NCI-H187 (cell line): ENCODE data around the gene SLC28A1.
"Not testable (repeated sequence)": the region's sequence is repeated elsewhere in the genome, so short reads cannot be mapped to it uniquely, and the experiment has no call there.

Source experiments
- DNase-seq, 2 experiments: peaks; one replicate each; lab custom pipeline; 2025; lab: John Stamatoyannopoulos, UW

SLC28A1 gene

GRCh38 chr15:84883916-84884781 is at the start of gene SLC28A1:
Gene SLC28A1 (plus strand): TSS chr15:84884662. CDS start chr15:84887761, 3,099 bp downstream.
- DNase-seq, result no peak

- no peak for DNase-seq
Observed at GRCh38 chr15:84834969-84835368, 49.5 kb upstream of the SLC28A1 start.

- no peak for DNase-seq
Observed at GRCh38 chr15:84835661-84836337, 48.7 kb upstream of the SLC28A1 start.

- no peak for DNase-seq
Observed at GRCh38 chr15:84836844-84837243, 47.6 kb upstream of the SLC28A1 start.

- DNase-seq, result no peak
Observed at GRCh38 chr15:84839714-84840113, 44.7 kb upstream of the SLC28A1 start.

- DNase-seq, result no peak
Observed at GRCh38 chr15:84840255-84840654, 44.2 kb upstream of the SLC28A1 start.

GRCh38 chr15:84840741-84841429 is 43.6 kb upstream of the SLC28A1 start:
- no peak for DNase-seq

GRCh38 chr15:84842781-84843180 is 41.7 kb upstream of the SLC28A1 start:
- no peak for DNase-seq

GRCh38 chr15:84844964-84845363 is 39.5 kb upstream of the SLC28A1 start:
- no peak for DNase-seq

- not testable (repeated sequence) for DNase-seq
Observed at GRCh38 chr15:84845631-84846030, 38.8 kb upstream of the SLC28A1 start.

- no peak for DNase-seq
Observed at GRCh38 chr15:84846269-84846668, 38.2 kb upstream of the SLC28A1 start.

GRCh38 chr15:84847382-84847781 is 37.1 kb upstream of the SLC28A1 start:
- no peak for DNase-seq

GRCh38 chr15:84852212-84852611 is 32.2 kb upstream of the SLC28A1 start:
- no peak for DNase-seq

- no peak for DNase-seq
Observed at GRCh38 chr15:84855136-84855535, 29.3 kb upstream of the SLC28A1 start.

- DNase-seq, result no peak
Observed at GRCh38 chr15:84855765-84856164, 28.7 kb upstream of the SLC28A1 start.

- no peak for DNase-seq
Observed at GRCh38 chr15:84856731-84857417, 27.6 kb upstream of the SLC28A1 start.

GRCh38 chr15:84857418-84858004 is 27.0 kb upstream of the SLC28A1 start:
- DNase-seq, result no peak

GRCh38 chr15:84858231-84858630 is 26.2 kb upstream of the SLC28A1 start:
- DNase-seq, result no peak

- DNase-seq, result no peak
Observed at GRCh38 chr15:84859144-84859543, 25.3 kb upstream of the SLC28A1 start.

- no peak for DNase-seq
Observed at GRCh38 chr15:84859651-84860050, 24.8 kb upstream of the SLC28A1 start.

- DNase-seq, result no peak
Observed at GRCh38 chr15:84861781-84862180, 22.7 kb upstream of the SLC28A1 start.
